T-helper 1 cell treated with Interleukin-12 subunit alpha and Interleukin-12 subunit beta and Interleukin-4 antibody, amounts not matched to agents 30 μg/mL and 1 μg/mL, for 36 hours (primary cell): ENCODE measurements around the gene SLC26A1.
"Not testable (repeated sequence)": the region's sequence is repeated elsewhere in the genome, so short reads cannot be mapped to it uniquely, and the experiment has no call there.

Experiments used
- H3K27ac Mint-ChIP-seq: one replicate; pipeline ENCODE4 v1.8.0; 2021; ENCODE audit warnings: mild to moderate bottlenecking, mixed read lengths
- H3K27me3 Mint-ChIP-seq: one replicate; pipeline ENCODE4 v1.8.0; 2021; ENCODE audit warnings: low read depth, mixed read lengths
- H3K36me3 Mint-ChIP-seq: one replicate; pipeline ENCODE4 v1.8.0; 2021; ENCODE audit warnings: low read depth, mixed read lengths
- H3K4me1 Mint-ChIP-seq: one replicate; pipeline ENCODE4 v1.8.0; 2021; ENCODE audit warnings: low read depth, mixed read lengths
- H3K4me3 Mint-ChIP-seq: one replicate; pipeline ENCODE4 v1.8.0; 2021; ENCODE audit warnings: mild to moderate bottlenecking, moderate library complexity, mixed read lengths
- H3K9me3 Mint-ChIP-seq: one replicate; pipeline ENCODE4 v1.8.0; 2021; ENCODE audit warnings: mixed read lengths

The SLC26A1 gene

DNA sequence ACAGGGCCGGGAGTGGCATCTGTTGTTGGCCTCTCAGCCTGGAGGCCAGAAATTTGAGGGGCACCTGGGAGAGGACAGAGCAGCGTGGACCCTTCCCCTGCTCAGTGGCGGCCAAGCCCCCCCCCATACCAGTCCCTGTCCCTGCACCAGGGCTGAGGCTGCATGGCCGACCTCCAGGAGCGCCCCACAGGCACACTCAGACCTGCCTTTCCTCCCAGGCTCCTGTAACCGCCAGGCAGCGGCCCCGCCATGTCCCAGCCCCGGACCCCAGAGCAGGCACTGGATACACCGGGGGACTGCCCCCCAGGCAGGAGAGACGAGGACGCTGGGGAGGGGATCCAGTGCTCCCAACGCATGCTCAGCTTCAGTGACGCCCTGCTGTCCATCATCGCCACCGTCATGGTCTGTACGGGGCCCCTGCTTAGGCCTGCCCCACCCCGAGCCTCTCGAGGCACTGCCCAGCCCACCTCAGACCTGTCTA, 45.7 kb downstream of the SLC26A1 start:
- Mint-ChIP-seq H3K27me3 (no peaks in the 10 kb centered on the region), H3K27ac (no peak overlapping the region), H3K9me3 (no peaks in the 10 kb centered on the region), H3K4me3 (no peak overlapping the region), H3K36me3 (no peaks in the 10 kb centered on the region), H3K4me1 (no peaks in the 10 kb centered on the region)

DNA sequence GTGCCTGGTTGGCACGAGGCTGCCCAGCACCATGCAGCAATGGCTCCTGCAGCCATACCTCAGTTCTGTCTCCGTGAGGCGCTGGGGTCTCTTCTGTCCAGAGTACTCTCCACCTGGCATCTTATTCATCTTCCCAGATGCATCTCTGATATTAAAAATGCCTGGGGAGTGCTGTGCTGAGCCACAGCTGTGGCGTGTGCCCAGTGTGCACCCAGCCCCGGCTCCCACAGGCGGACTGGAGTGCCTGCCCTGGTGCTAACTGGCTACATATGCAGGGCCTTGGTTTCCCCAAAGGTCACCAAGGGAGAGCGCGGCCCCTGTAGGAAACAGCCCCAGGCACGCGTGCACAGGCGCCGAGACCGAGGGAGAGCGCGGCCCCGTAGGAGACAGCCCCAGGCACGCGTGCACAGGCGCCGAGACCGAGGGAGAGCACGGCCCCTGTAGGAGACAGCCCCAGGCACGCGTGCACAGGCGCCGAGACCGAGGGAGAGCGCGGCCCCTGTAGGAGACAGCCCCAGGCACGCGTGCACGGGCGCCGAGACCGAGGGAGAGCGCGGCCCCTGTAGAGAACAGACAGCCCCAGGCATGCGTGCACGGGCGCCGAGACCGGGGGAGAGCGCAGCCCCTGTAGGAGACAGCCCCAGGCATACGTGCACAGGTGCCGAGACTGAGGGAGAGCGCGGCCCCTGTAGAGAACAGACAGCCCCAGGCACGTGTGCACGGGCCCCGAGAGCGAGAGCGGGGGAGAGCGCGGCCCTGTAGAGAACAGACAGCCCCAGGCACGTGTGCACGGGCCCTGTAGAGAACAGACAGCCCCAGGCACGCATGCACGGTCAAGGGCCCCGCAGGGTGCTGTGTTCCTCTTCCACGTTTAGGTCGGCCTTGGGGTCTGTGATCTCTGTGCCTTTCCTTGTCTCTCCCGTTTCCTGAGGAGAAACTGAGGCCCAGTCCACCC, 46.4 kb downstream of the SLC26A1 start:
- no peaks in the 10 kb centered on the region for H3K36me3 Mint-ChIP-seq
- H3K9me3 Mint-ChIP-seq, result no peaks in the 10 kb centered on the region
- H3K27ac Mint-ChIP-seq, result no peak overlapping the region
- no peaks in the 10 kb centered on the region for H3K27me3 Mint-ChIP-seq
- no peak overlapping the region for H3K4me3 Mint-ChIP-seq
- no peaks in the 10 kb centered on the region for H3K4me1 Mint-ChIP-seq

DNA sequence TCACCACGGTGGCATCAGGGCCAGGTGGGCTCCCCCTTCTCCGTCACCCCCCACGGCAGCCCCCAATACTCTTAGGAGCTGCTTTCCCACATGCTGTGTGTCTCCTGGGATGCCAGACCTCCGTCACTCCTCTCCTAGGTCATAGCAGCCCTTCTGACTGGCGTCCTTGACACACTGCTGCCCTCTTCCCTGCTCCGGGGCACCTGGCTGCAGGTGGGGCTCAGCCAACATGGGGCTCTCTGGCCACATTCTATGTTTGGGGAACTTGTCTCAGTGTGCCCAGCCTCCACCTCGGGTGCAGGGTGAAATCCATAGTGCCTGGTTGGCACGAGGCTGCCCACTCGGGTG, 47.1 kb downstream of the SLC26A1 start:
- Mint-ChIP-seq H3K27me3 (no peaks in the 10 kb centered on the region), H3K36me3 (no peaks in the 10 kb centered on the region), H3K4me3 (no peak overlapping the region), H3K4me1 (no peaks in the 10 kb centered on the region), H3K9me3 (no peaks in the 10 kb centered on the region), H3K27ac (no peak overlapping the region)

DNA sequence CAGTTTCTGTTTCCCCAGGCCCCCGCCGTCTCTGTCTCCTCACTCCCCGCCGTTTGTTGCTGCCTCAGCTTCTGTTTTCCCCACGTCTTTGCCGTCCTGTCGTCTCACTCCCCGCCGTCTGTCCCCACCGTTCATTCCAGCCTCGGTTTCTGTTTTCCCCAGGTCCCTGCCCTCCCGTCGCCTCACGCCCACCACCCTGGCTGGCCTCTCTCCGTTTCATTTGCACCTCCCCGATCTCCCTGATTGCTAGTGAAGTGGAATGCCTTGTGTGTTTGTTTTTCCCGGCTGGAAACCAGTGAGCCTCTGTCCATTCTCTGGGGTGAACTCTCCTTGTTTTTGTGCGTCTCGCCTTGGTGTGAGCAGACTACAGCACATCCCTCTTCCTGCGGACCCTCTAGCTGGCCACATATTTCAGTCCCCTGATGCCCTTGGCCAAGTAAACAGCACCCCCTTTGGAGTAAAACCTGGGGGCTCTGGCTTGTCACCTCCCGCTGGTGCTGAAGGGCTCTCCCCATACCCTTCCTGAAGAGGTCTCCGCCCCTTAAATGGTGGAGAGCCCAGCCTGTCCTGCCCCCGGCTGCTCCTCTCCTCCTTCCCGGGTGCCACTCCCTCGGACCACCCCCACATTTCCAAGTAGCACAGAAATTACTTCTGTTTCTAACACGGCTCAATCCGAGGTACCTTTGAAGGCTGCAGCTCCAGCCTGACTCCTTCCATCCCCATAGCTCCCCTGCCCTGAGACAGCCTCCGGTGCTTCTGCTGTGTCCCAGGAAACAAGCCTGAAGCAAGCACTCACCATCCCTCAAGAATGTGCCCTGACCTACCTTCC, 47.7 kb downstream of the SLC26A1 start:
- Mint-ChIP-seq H3K4me1 (no peaks in the 10 kb centered on the region), H3K9me3 (no peaks in the 10 kb centered on the region), H3K4me3 (no peak overlapping the region), H3K36me3 (no peaks in the 10 kb centered on the region), H3K27ac (no peak overlapping the region), H3K27me3 (no peaks in the 10 kb centered on the region)

DNA sequence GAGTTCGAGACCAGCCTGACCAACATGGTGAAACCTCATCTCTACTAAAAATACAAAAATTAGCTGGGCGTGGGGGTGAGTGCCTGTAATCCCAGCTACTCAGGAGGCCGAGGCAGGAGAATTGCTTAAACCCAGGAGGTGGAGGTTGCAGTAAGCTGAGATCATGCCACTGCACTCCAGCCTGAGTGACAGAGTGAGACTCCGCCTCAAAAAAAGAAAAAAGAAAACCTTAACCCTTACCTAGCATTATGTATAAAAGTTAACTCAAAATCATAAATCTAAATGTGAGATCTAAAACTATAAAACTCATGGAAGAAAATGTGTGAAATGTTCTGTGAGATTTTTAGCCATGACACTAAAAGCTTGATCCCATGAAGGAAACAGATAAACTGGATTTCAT, 53.7 kb downstream of the SLC26A1 start:
- not testable (repeated sequence) for H3K27me3 Mint-ChIP-seq, H3K27ac Mint-ChIP-seq, H3K9me3 Mint-ChIP-seq, H3K4me1 Mint-ChIP-seq, H3K4me3 Mint-ChIP-seq, H3K36me3 Mint-ChIP-seq
